ENCODE measurements around the gene PRKCB.
"Not testable (repeated sequence)": the region's sequence is repeated elsewhere in the genome, so short reads cannot be mapped to it uniquely, and the experiment has no call there.

Gene PRKCB

DNA sequence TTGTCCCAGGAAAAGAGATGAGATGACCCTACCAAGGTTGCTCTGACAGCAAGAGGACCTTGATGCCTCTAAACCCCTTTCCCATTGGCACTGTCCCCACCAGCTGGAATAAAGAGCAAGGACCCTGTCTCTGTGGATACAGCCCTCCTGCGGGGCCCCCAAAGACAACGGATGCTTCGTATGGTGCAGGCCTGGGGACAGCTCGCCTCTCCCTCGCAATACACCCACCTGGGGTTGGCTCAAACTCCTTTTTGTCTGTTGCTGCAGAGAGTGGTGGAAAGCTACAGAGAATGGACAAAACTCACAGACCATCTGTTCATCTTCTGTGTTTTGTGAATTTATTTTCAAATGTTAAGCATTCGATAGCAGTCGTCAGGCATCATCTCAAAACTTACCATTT is 392.7 kb downstream of the PRKCB start:
- DNase-seq (ENCODE audit: low spot score), result no peak
- Mint-ChIP-seq H3K4me1 (ENCODE audit: low read depth) (no peaks in the 10 kb centered on the region), H3K27ac (no peak overlapping the region), H3K27me3 (ENCODE audit: low read depth) (no peaks in the 10 kb centered on the region), H3K9me3 (no peaks in the 10 kb centered on the region), H3K4me3 (no peak overlapping the region), H3K36me3 (ENCODE audit: low read depth) (no peaks in the 10 kb centered on the region)

DNA sequence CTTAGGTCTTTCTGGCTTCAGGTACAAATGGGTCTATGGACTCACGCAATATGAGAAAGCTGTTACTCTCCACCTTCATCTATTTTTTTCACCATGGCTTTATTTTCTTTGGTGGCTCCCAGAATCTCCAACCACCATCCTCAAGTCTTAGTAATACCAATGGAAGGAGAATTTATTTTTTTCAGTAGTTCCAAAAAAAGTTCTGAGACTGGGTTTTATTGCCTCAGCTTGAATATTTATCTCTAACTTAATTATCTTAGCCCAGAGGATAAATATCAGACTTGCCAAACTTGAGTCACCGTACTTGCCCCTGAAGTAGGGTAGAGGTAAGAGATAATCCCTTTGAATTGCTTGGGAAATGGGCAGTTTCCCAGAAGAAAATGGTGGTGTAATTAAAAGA is 397.2 kb downstream of the PRKCB start:
- Mint-ChIP-seq H3K27ac (no peak overlapping the region), H3K27me3 (ENCODE audit: low read depth) (no peaks in the 10 kb centered on the region), H3K4me1 (ENCODE audit: low read depth) (no peaks in the 10 kb centered on the region), H3K9me3 (peaks cover 4% of the 10 kb centered on the region), H3K36me3 (ENCODE audit: low read depth) (no peaks in the 10 kb centered on the region), H3K4me3 (no peak overlapping the region)
- no peak for DNase-seq (ENCODE audit: low spot score)

DNA sequence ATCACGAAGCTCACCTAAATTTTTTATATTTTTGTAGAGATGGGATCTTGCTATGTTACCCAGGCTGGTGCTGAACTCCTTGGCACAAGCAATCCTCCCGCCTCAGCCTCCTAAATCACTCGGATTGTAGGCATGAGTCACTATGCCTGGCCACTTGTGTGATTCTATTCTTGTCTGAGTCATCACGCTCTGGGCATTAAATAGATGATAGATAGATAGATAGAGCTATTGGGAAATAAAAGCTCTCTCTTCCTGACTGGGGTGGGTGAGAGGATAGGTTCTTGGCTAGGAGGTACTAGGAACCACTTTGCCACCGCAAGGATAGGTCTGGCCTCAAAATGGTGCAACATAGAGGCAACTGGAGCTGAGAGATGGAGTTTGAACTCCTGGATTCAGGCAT is 399.0 kb downstream of the PRKCB start:
- DNase-seq (ENCODE audit: low spot score), result no peak
- no peak overlapping the region for H3K4me3 Mint-ChIP-seq
- H3K4me1 Mint-ChIP-seq (ENCODE audit: low read depth), result no peaks in the 10 kb centered on the region
- no peak overlapping the region for H3K27ac Mint-ChIP-seq
- H3K9me3 Mint-ChIP-seq, result peaks cover 19% of the 10 kb centered on the region
- H3K36me3 Mint-ChIP-seq (ENCODE audit: low read depth), result no peaks in the 10 kb centered on the region
- no peaks in the 10 kb centered on the region for H3K27me3 Mint-ChIP-seq (ENCODE audit: low read depth)

DNA sequence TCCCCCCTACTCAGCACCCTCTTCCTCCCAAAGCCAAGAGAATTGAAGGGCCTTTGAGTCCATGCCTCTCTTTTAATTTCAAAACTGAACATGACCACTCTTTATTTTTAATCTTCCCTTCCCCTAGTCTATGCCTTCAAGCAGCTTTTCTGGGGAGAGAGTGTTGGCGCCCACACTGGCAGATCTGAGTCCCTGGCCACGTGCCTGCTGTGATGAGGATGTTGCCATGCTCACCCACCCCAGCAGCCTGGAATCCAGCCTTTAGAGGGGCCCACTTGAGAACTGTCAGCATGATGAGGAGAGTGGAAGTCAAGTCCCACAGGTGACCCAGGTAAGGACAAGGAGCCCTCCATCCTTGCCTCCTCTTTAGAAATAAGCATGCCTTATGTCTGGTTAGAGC is 400.0 kb downstream of the PRKCB start:
- H3K36me3 Mint-ChIP-seq (ENCODE audit: low read depth), result no peaks in the 10 kb centered on the region
- no peak overlapping the region for H3K4me3 Mint-ChIP-seq
- H3K9me3 Mint-ChIP-seq, result peaks cover 19% of the 10 kb centered on the region
- no peaks in the 10 kb centered on the region for H3K4me1 Mint-ChIP-seq (ENCODE audit: low read depth)
- H3K27me3 Mint-ChIP-seq (ENCODE audit: low read depth), result peaks cover 2% of the 10 kb centered on the region
- DNase-seq (ENCODE audit: low spot score), result no peak
- H3K27ac Mint-ChIP-seq, result no peak overlapping the region

DNA sequence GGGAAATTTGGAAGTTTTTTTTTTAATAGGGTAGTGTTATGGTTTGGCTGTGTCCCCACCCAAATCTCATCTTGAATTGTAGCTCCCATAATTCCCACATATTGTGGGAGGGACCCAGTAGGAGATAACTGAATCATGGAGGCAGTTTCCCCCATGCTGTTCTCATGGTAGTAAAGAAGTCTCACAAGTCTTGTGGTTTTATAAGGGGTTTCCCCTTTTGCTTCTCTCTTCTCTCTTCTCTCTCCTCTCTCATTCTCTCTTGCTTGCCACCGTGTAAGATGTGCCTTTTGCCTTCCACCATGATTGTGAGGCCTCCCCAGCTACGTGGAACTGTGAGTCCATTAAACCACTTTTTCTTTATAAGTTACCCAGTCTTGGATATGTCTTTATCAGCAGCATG is 403.1 kb downstream of the PRKCB start:
- peaks cover 19% of the 10 kb centered on the region for H3K9me3 Mint-ChIP-seq
- H3K4me3 Mint-ChIP-seq; H3K27me3 Mint-ChIP-seq (ENCODE audit: low read depth); H3K4me1 Mint-ChIP-seq (ENCODE audit: low read depth); H3K36me3 Mint-ChIP-seq (ENCODE audit: low read depth); DNase-seq (ENCODE audit: low spot score); H3K27ac Mint-ChIP-seq: not testable (repeated sequence)

DNA sequence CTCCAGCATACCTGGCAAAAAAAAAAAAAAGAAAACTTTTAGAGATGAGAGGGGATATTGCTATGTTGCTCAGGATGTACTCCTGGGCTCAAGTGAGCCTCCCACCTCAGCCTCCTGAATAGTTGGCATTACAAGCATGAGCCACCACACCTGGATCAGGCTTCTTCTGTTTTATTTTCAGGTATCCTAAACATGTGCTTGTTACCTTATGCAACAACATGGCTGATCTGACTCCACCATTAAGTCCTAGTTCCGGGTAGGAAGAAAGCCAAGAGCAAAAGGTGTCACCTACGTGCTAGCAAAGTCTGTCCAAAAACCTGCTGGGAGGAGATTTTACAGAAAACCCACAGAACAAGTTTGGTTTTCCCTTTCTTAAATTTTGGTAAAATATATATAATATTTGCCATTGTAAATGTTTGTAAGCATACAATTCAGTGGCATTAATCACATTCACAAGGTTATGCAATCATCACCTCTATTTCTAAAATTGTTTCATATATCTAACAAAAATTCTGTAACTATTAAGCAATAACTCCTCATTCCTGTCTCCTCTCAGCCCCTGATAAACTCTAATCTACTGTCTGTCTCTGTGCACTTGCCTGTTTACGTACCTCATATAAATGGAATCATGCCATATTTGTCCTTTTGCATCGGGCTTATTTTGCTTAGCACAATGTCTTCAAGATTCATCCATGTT is 411.3 kb downstream of the PRKCB start:
- Mint-ChIP-seq H3K36me3 (ENCODE audit: low read depth) (no peaks in the 10 kb centered on the region), H3K27ac (no peak overlapping the region), H3K4me1 (ENCODE audit: low read depth) (peaks cover 2% of the 10 kb centered on the region), H3K4me3 (no peak overlapping the region), H3K27me3 (ENCODE audit: low read depth) (peaks cover 27% of the 10 kb centered on the region), H3K9me3 (no peaks in the 10 kb centered on the region)
- no peak for DNase-seq (ENCODE audit: low spot score)

DNA sequence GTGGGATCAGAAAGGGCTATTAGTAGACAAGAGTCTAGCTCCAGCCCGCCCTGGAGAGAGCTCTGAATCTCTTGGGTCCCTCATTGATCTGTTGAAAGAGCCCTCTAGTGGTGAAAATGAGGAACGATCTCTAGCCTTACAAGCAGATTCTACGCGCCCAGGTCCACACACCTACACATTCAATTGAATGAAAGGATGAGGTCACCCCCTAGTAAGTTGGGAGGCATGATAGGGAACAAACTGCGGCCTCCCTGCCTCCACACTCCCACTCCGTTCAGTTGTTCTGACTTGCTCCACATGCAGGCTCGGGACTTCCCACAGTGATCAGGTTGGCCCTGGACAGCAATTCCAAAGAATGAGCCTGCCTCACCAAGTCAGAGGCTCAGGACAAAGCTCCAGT is 417.4 kb downstream of the PRKCB start:
- peak; percentile 23 for DNase-seq (ENCODE audit: low spot score)
- Mint-ChIP-seq H3K27me3 (ENCODE audit: low read depth) (peaks cover 30% of the 10 kb centered on the region), H3K27ac (no peak overlapping the region), H3K4me3 (no peak overlapping the region), H3K36me3 (ENCODE audit: low read depth) (no peaks in the 10 kb centered on the region), H3K4me1 (ENCODE audit: low read depth) (peaks cover 2% of the 10 kb centered on the region), H3K9me3 (no peaks in the 10 kb centered on the region)

DNA sequence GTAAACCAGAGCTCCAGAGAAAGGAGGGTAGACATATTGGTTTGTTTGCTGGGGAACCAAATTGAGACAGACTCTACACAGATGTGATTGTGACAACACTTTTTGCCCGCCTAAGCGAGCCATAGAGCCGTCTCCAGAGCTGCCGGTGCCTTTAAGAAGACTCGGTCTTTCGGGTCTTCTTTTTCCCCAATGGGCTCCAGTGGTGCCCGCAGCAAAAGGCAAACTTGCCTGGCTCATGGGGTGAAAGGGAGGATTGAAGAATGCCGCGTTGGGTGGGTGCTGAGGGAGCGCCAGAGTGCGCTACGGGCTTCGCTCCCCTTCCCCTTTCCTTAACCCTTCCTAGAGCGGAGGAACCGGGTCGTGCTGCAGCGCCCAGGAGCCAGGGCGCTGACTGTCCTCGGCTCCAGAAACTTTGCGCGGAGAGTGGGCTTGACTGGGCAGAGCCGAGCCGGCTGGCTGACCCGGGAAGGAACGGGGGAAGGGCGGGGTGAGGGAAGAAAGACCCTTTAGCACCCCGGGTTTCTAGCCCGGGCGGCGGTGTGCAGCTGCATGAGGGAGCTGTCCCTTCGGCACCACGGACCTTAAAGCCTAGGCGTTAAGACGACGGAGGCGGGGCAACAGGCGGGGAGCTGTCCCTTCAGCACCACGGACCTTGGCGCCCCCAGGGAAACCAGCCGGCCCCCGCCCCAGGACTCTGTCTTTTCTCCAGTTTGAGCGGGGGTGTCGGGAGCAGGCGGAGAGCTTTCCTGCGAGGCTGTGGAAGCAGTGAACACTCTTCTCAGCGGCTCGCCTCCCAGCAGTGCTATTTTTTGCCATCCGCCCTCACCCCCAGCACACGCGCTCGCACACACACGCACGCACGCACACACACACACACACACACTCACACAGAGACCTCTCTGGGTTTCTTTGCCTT is 419.9 kb downstream of the PRKCB start, which contains the start of gene CACNG3:
Gene CACNG3 (plus strand): TSS at position 880 of the 916 bp plus-strand sequence. CDS start 420 bp downstream, outside the sequence.
- Mint-ChIP-seq H3K27ac (no peak within 1 kb of the TSS), H3K4me3 (no peak within 1 kb of the TSS)

DNA sequence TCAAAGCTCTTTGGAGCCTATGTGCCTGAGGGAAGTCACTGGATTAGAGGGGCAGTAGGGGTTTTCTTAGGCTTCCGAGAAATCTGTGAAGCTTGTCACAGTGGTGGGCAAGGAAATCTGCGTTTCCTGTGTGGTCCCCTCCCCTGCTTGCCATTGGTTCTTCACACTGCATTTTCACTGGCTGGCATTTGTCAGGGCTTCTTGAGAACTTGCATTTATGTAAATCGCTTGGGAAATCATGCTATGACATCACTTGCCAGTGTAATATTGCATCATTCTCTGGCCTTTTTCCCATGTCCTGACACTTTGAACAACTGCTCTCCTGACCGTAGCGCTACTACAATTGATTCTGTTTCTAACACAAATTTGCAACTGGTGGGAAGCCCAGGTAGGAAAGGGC is 422.2 kb downstream of the PRKCB start:
- Mint-ChIP-seq H3K27me3 (ENCODE audit: low read depth) (peaks cover 35% of the 10 kb centered on the region), H3K9me3 (no peaks in the 10 kb centered on the region), H3K4me3 (no peak overlapping the region), H3K4me1 (ENCODE audit: low read depth) (no peaks in the 10 kb centered on the region), H3K27ac (no peak overlapping the region), H3K36me3 (ENCODE audit: low read depth) (no peaks in the 10 kb centered on the region)
- DNase-seq (ENCODE audit: low spot score), result no peak

More for the DNA sequence above, 419.9 kb downstream of the PRKCB start, which contains the start of gene CACNG3:
- H3K4me1 Mint-ChIP-seq (ENCODE audit: low read depth), result peaks cover 2% of the 10 kb centered on the region
- H3K9me3 Mint-ChIP-seq, result no peaks in the 10 kb centered on the region
- DNase-seq (ENCODE audit: low spot score), result peak; percentile 59
- peaks cover 31% of the 10 kb centered on the region for H3K27me3 Mint-ChIP-seq (ENCODE audit: low read depth)
- no peaks in the 10 kb centered on the region for H3K36me3 Mint-ChIP-seq (ENCODE audit: low read depth)

DNA sequence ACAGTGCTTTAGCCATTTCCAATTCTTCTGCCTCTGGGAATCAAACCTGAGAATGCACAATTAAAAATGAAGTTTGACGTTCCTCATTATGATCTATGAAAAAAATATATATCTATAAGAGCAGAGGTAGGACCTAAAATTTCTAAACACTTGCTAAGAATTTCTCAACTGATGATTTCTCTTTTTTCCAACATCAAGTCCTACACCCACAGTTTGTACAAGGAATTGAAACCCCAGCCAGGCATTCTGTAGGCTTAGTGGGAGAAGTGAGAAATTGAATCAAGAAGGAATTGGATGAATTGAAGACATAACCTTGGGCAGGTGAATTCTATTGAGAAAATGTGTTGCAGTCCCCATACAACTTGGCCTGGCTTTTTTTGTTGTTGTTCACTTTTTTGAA is 423.0 kb downstream of the PRKCB start:
- Mint-ChIP-seq H3K36me3 (ENCODE audit: low read depth) (no peaks in the 10 kb centered on the region), H3K27ac (no peak overlapping the region), H3K4me1 (ENCODE audit: low read depth) (no peaks in the 10 kb centered on the region), H3K9me3 (no peaks in the 10 kb centered on the region), H3K27me3 (ENCODE audit: low read depth) (peaks cover 34% of the 10 kb centered on the region), H3K4me3 (no peak overlapping the region)
- no peak for DNase-seq (ENCODE audit: low spot score)

DNA sequence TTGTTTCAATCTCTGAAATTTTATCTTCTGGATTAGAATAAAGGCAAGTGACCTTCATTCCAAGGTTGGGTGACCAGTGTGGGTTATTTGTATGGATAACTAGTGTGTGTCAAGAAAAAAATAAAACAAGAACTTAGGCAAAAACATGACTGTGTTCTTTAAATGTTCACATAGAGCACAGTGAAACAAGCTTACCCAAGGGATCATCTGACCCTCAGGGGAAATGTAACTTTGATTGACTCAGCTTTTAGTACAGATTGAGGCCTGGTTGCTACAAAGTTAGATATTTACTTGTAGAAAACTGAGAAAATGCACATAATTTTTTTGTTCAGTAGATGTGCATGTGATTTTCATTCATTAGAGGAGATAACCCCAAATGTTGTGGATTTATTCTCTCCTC is 427.0 kb downstream of the PRKCB start:
- H3K27me3 Mint-ChIP-seq (ENCODE audit: low read depth), result peaks cover 10% of the 10 kb centered on the region
- H3K27ac Mint-ChIP-seq, result no peak overlapping the region
- DNase-seq (ENCODE audit: low spot score), result no peak
- H3K36me3 Mint-ChIP-seq (ENCODE audit: low read depth), result no peaks in the 10 kb centered on the region
- no peak overlapping the region for H3K4me3 Mint-ChIP-seq
- no peaks in the 10 kb centered on the region for H3K4me1 Mint-ChIP-seq (ENCODE audit: low read depth)
- no peaks in the 10 kb centered on the region for H3K9me3 Mint-ChIP-seq
